H1 (cell line): Measurements from ENCODE around the gene RPP25L.

Experiments used
- ATF3 ChIP-seq: IDR thresholded peaks from 2 replicates; pipeline ENCODE4 v1.6.1; 2011; ENCODE audit warnings: low read depth, mild to moderate bottlenecking, low read length; ENCODE audit not compliant: insufficient read depth
- EP300 ChIP-seq, 2 experiments: IDR thresholded peaks; 1 replicate in 1 of 2; 2 replicates in 1 of 2; pipeline ENCODE4 v1.6.1; 2011 to 2012; ENCODE audit warnings: low read depth in 2 of 2, low read length in 2 of 2, mild to moderate bottlenecking in 2 of 2, borderline replicate concordance in 1 of 2, inconsistent platforms in 1 of 2, moderate library complexity in 1 of 2
- HDAC2 ChIP-seq, 2 experiments: fragments of 300-600 bp in 1 of 2; sonication (generic) in 1 of 2; IDR thresholded peaks; 2 replicates each; pipeline ENCODE4 v1.6.1; 2011 to 2012; ENCODE audit warnings: low read depth in 2 of 2, low read length in 2 of 2, mild to moderate bottlenecking in 2 of 2, moderate library complexity in 2 of 2, borderline replicate concordance in 1 of 2, inconsistent platforms in 1 of 2
- JUND ChIP-seq: IDR thresholded peaks from 2 replicates; pipeline ENCODE4 v1.6.1; 2011; ENCODE audit warnings: mild to moderate bottlenecking, improper control_type of control experiment, low read length
- POLR2A ChIP-seq, 2 experiments: IDR thresholded peaks; 1 replicate in 1 of 2; 2 replicates in 1 of 2; pipeline ENCODE4 v1.6.1; 2011; ENCODE audit warnings: low read depth in 2 of 2, low read length in 2 of 2, mild to moderate bottlenecking in 2 of 2; ENCODE audit errors: control extremely low read depth in 1 of 2
- POLR2AphosphoS5 ChIP-seq: IDR thresholded peaks from 2 replicates; pipeline ENCODE4 v1.6.1; 2011; ENCODE audit warnings: low read depth, low read length
- RNF2 ChIP-seq: fragments of 200-900, 300-1000 bp; sonication (generic); IDR thresholded peaks from 2 replicates; pipeline ENCODE4 v1.7.1; 2016; ENCODE audit warnings: borderline replicate concordance, low read depth, mild to moderate bottlenecking, antibody characterized with exemption, low read length; ENCODE audit not compliant: poor library complexity, severe bottlenecking; ENCODE audit errors: missing control alignments
- YY1 ChIP-seq: IDR thresholded peaks from 2 replicates; pipeline ENCODE4 v1.6.1; 2011; ENCODE audit warnings: low read depth, mild to moderate bottlenecking, low read length
- ZNF274 ChIP-seq: IDR thresholded peaks from 2 replicates; pipeline ENCODE4 v1.7.0; 2012; ENCODE audit warnings: low read length, borderline replicate concordance; ENCODE audit errors: extremely low read depth
- TF ChIP-seq, protein P1 (sequence below), 3 experiments: IDR thresholded peaks; 1 replicate in 2 of 3; 2 replicates in 1 of 3; pipeline versions ENCODE4 v1.5.1 to v1.6.1; 2011; ENCODE audit warnings: low read length in 3 of 3, mild to moderate bottlenecking in 3 of 3, inconsistent platforms in 2 of 3, low read depth in 1 of 3, moderate library complexity in 1 of 3; ENCODE audit not compliant: insufficient read depth in 1 of 3; ENCODE audit errors: control extremely low read depth in 1 of 3

GRCh38 chr9:34584970-34585369 is 26.9 kb downstream of the RPP25L start:
- TF ChIP-seq YY1, result no peak
- TF ChIP-seq, protein P1, sequence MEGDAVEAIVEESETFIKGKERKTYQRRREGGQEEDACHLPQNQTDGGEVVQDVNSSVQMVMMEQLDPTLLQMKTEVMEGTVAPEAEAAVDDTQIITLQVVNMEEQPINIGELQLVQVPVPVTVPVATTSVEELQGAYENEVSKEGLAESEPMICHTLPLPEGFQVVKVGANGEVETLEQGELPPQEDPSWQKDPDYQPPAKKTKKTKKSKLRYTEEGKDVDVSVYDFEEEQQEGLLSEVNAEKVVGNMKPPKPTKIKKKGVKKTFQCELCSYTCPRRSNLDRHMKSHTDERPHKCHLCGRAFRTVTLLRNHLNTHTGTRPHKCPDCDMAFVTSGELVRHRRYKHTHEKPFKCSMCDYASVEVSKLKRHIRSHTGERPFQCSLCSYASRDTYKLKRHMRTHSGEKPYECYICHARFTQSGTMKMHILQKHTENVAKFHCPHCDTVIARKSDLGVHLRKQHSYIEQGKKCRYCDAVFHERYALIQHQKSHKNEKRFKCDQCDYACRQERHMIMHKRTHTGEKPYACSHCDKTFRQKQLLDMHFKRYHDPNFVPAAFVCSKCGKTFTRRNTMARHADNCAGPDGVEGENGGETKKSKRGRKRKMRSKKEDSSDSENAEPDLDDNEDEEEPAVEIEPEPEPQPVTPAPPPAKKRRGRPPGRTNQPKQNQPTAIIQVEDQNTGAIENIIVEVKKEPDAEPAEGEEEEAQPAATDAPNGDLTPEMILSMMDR (IDR thresholded peaks at IDR 0.05; ENCODE audit: control extremely low read depth in 1 of 3, insufficient read depth in 1 of 3, low read depth in 1 of 3, low read length in 3 of 3), result no peak
- no peak for TF ChIP-seq ATF3
- no peak for TF ChIP-seq HDAC2 (IDR thresholded peaks at IDR 0.05; ENCODE audit: borderline replicate concordance in 1 of 2, low read depth in 2 of 2, low read length in 2 of 2)
- TF ChIP-seq POLR2A (IDR thresholded peaks at IDR 0.05; ENCODE audit: control extremely low read depth in 1 of 2, low read depth in 2 of 2, low read length in 2 of 2), result no peak
- no peak for TF ChIP-seq EP300 (IDR thresholded peaks at IDR 0.05; ENCODE audit: borderline replicate concordance in 1 of 2, low read depth in 2 of 2, low read length in 2 of 2)
- no peak for TF ChIP-seq POLR2AphosphoS5
- no peak for TF ChIP-seq ZNF274
- no peak for TF ChIP-seq JUND
- peak; percentile 26 for TF ChIP-seq RNF2
